Suprapubic skin (tissue), 4 donors: ENCODE data around the gene PRDX5. TPM values are rescaled to one million over a fixed set of nuclear protein-coding genes. Genes with fewer than 3 reads are reported as not detected.
A peak's percentile ranks its signal among the peaks of the same experiment; 100 is the strongest.

Source experiments
- DNase-seq, 2 donors: peaks; one replicate each; pipeline ENCODE4 v3.0.0-alpha.2; 2019; ENCODE audit warnings: low spot score in 2 of 2
- H3K27ac ChIP-seq: fragments of 200-600 bp; sonication (generic); one replicate; pipeline ENCODE4 v1.5.1; 2019
- H3K27me3 ChIP-seq: fragments of 200-600 bp; sonication (generic); one replicate; pipeline ENCODE4 v1.5.1; 2019
- H3K36me3 ChIP-seq: fragments of 200-600 bp; sonication (generic); one replicate; pipeline ENCODE4 v1.5.1; 2019
- H3K4me1 ChIP-seq: fragments of 200-600 bp; sonication (generic); one replicate; pipeline ENCODE4 v1.5.1; 2019
- H3K4me3 ChIP-seq: fragments of 200-600 bp; sonication (generic); one replicate; pipeline ENCODE4 v1.5.1; 2019; ENCODE audit warnings: mild to moderate bottlenecking
- H3K9me3 ChIP-seq: fragments of 200-600 bp; sonication (generic); one replicate; pipeline ENCODE4 v1.5.1; 2019
- CTCF ChIP-seq, 2 donors: fragments of 200-600 bp in 1 of 2; fragments of 450-650 bp in 1 of 2; sonication (generic) in 1 of 2; IDR thresholded peaks; one replicate each; pipeline ENCODE4 v1.5.1; 2016 to 2019; ENCODE audit warnings: antibody characterized with exemption in 2 of 2, mild to moderate bottlenecking in 1 of 2, moderate library complexity in 1 of 2
- EP300 ChIP-seq: sonication (generic); formaldehyde crosslinking; IDR thresholded peaks from one replicate; pipeline ENCODE4 v1.6.1; 2017; ENCODE audit warnings: antibody characterized with exemption
- POLR2A ChIP-seq, 2 donors: fragments of 450-650 bp; IDR thresholded peaks; one replicate each; pipeline ENCODE4 v1.6.1; 2017; ENCODE audit warnings: antibody characterized with exemption in 2 of 2, mild to moderate bottlenecking in 2 of 2, moderate library complexity in 2 of 2
- POLR2AphosphoS5 ChIP-seq, 3 donors: sonication (generic); formaldehyde crosslinking; IDR thresholded peaks; one replicate each; pipeline ENCODE4 v1.6.1; 2017; ENCODE audit warnings: antibody characterized with exemption in 3 of 3
- WGBS: methylation state at CpG from one replicate; pipeline ENCODE4 v1.1.5; 2018; 5-methylcytosine and 5-hydroxymethylcytosine counted together
- total RNA-seq, 4 donors: library from RNA; depleted of rRNA; stranded (reverse); fragments of >200 nt; gene quantifications; one replicate each; pipeline ENCODE4 v1.1.0, GENCODE V29; 2016

The PRDX5 gene
- total RNA-seq, 4 donors from 2014 or later = 130 to 227 (median 187) TPM

DNA sequence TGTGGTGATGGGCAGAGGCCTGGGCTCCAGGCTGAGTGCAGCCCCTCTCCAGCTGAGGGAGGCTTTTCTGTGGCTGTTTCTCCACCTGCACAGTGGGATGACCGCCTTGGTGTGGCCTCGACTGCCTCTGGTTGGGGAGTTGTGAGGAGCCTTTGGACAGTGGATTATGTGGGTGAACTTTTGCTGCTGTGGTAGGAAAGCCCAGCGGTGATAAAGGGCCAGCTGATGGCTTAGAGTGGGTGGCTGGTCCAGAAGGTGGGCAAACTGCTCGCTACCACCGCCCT lies 13.9 kb upstream of the PRDX5 start:
- no CpG with 5 or more reads among the region's 5 CpGs for WGBS
- H3K27ac ChIP-seq = peak overlapping the region; percentile 96
- H3K4me1 ChIP-seq = peaks cover 53% of the 10 kb centered on the region

DNA sequence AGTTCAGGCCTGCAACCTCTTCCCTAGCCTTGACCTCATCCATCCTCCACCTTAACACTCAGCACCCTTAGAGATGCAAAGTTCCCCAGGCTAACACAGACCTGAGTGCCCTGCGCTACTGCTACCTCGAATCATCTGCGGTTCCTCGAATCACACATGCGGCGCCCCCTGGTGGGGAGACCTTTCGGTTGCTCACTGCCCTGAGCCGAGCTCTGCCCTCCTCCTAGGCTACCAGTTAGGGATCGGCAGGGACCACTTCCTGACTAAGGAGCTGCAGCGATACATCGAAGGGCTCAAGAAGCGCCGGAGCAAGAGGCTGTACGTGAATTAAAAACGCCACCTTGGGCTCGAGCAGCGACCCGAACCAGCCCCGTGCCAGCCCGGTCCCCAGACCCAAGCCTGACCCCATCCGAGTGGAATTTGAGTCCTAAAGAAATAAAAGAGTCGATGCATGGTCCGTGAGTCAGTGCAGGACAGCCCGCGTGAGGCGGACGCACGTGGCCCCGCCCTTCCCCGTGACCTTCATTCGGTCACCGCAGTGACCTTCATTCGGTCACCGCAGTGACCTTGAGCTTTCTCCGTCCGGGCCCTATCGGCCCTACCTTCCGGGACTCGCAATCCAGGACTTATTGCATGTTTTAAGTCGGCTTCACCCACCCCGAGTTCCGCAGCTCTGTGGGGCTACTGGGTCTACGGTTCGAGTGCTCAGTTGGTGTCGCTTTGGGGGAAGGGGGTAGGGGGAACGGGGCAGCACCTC lies 13.4 kb upstream of the PRDX5 start:
- peak; percentile 97 to 98 for DNase-seq
- Histone ChIP-seq H3K36me3 (no peaks in the 10 kb centered on the region), H3K27me3 (peaks cover 15% of the 10 kb centered on the region), H3K9me3 (no peaks in the 10 kb centered on the region), H3K4me1 (peaks cover 48% of the 10 kb centered on the region), H3K27ac (peak overlapping the region; percentile 96), H3K4me3 (peak overlapping the region; percentile 84)
- no peak for TF ChIP-seq EP300
- no peak for TF ChIP-seq POLR2A (IDR thresholded peaks at IDR 0.05)
- peak in 1 of 3 donors; percentile 52 for TF ChIP-seq POLR2AphosphoS5 (IDR thresholded peaks at IDR 0.05)
- TF ChIP-seq CTCF (IDR thresholded peaks at IDR 0.05) = peak; percentile 77 to 87
- WGBS = under 1% methylated on average over 22 of the region's 46 CpGs

More for the DNA sequence above, 13.9 kb upstream of the PRDX5 start:
- Histone ChIP-seq H3K4me3 (peak overlapping the region; percentile 84), H3K9me3 (no peaks in the 10 kb centered on the region), H3K27me3 (peaks cover 20% of the 10 kb centered on the region), H3K36me3 (no peaks in the 10 kb centered on the region)
- no peak for DNase-seq
- TF ChIP-seq POLR2AphosphoS5 (IDR thresholded peaks at IDR 0.05) = no peak
- TF ChIP-seq CTCF (IDR thresholded peaks at IDR 0.05) = no peak
- TF ChIP-seq POLR2A (IDR thresholded peaks at IDR 0.05) = no peak
- TF ChIP-seq EP300 = no peak

DNA sequence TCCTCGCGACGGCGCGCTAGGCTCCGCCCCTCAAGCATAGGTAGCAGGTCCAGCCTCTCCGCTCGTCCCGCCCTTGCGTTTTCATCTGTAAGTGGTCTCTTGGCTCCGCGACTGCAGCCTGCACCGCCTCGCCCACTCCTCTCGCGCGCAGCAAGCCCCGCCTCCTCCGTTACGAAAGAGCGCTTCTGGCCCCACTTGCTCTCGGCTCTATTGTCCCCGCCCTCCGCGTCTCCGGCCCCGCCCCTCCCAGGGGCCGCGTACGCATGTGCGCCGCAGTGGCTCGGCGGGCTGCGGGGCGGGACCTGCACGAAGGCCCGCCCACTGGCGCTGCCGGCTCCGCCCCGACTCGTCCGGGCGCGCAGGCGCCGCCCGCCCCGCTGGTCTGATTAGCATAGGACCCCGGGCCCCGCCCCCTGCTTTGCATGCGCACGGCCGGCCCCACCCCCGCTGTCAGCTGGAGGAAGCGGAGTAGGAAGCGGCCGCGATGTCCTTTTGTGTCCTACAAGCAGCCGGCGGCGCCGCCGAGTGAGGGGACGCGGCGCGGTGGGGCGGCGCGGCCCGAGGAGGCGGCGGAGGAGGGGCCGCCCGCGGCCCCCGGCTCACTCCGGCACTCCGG lies 12.7 kb upstream of the PRDX5 start, which contains the start of gene ESRRA:
TSS of gene ESRRA (plus strand) at position 450 of the 616 bp plus-strand sequence. CDS start 1,656 bp downstream, outside the sequence.
- Histone ChIP-seq H3K27me3 (peaks cover 8% of the 10 kb centered on the region), H3K4me1 (peaks cover 41% of the 10 kb centered on the region), H3K36me3 (no peaks in the 10 kb centered on the region), H3K4me3 (peak within 1 kb of the TSS; percentile 84), H3K9me3 (no peaks in the 10 kb centered on the region), H3K27ac (peak within 1 kb of the TSS; percentile 96)
- no CpG with 5 or more reads among the region's 81 CpGs for WGBS
- no peak for TF ChIP-seq POLR2A (IDR thresholded peaks at IDR 0.05)
- TF ChIP-seq CTCF (IDR thresholded peaks at IDR 0.05) = no peak
- TF ChIP-seq POLR2AphosphoS5 (IDR thresholded peaks at IDR 0.05) = no peak
- TF ChIP-seq EP300 = no peak
- peak; percentile 100 for DNase-seq

DNA sequence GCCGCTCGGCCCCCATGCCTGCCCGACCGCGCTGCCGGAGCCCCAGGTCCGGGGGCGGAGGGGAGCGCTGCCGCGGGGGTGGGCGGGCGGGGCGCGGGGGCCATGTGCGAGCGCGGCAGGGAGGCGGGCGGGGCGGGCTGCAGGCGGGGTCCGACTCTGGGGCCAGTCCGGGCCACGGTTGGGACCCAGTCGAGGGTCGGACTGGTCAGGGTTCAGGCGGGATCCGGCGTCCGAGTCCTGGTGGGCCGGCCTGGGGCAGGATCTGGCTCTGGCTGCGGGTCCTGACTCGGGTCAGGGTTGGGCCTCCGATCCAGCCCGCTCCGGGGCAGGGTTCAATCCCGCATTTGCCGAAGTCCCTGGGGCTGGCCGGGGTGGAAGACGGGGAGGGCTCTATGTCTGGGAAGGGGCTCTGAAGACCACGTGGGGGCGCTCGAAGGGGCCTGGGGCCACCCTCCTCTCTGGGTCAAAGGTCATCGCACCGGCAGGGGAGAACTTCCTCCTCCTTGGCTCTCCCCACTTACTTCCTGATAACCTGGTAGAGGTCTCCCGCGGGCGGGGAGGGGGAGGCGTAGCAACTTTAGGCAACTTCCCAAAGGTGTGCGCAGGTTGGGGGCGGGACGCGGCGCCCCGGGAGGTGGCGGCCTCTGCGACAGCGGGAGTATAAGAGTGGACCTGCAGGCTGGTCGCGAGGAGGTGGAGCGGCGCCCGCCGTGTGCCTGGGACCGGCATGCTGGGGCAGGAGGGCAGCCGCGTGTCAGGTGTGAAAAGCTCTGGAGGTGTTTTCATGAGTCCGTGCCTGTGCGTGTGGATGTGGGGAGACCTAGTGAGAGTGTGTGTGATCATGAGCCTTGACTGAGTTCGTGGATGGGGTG lies 12.0 kb upstream of the PRDX5 start:
- peaks cover under 1% of the 10 kb centered on the region for H3K27me3 ChIP-seq
- H3K9me3 ChIP-seq = no peaks in the 10 kb centered on the region
- peak overlapping the region; percentile 96 for H3K27ac ChIP-seq
- no peaks in the 10 kb centered on the region for H3K36me3 ChIP-seq
- TF ChIP-seq EP300 (no peak), POLR2AphosphoS5 (IDR thresholded peaks at IDR 0.05) (no peak), CTCF (IDR thresholded peaks at IDR 0.05) (peak in 1 of 2 donors; percentile 7), POLR2A (IDR thresholded peaks at IDR 0.05) (no peak)
- H3K4me3 ChIP-seq = peak overlapping the region; percentile 84
- WGBS = 2% methylated on average over 33 of the region's 71 CpGs
- peak in 1 of 2 donors; percentile 84 for DNase-seq
- peaks cover 40% of the 10 kb centered on the region for H3K4me1 ChIP-seq
